ENCODE results near the gene PLEKHA1. TPM values are rescaled to one million over a fixed set of nuclear protein-coding genes. Genes with fewer than 3 reads are reported as not detected.

Gene PLEKHA1
- total RNA-seq, 1 experiment from 2014 or later: 30.6 TPM

DNA sequence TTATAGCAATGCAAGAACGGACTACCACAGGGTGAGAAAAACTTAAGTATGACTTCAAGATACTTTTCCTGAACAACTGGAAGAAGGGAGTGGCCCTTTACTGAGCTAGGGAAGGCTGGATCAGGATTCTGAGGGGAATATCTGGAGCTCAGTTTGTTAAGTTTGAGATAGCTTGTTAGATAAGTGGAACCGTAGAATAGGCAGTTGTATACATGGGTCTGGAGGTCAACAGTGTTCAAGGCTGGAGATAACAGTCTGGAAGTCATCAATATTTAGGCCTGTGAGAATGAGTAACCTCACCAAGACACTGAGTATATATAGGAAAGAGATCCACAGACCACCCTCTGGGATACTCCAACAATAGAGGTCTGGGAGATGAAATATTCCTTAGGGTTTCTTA, 7.2 kb downstream of the PLEKHA1 start:
- Histone ChIP-seq H3K27ac (ENCODE audit: low read depth, low read length) (no peak overlapping the region), H3K9me3 (ENCODE audit: control insufficient read depth in 1 of 2, insufficient read depth in 1 of 2, low read depth in 1 of 2, low read length in 2 of 2) (no peaks in the 10 kb centered on the region), H3K9ac (ENCODE audit: low read length) (no peak overlapping the region), H3K4me2 (ENCODE audit: low read length) (no peak overlapping the region), H3K9me2 (ENCODE audit: insufficient read depth) (no peaks in the 10 kb centered on the region), H3K4me1 (ENCODE audit: control insufficient read depth in 1 of 2, insufficient read depth in 2 of 2, low read length in 2 of 2) (no peaks in the 10 kb centered on the region), H3K27me3 (ENCODE audit: insufficient read depth, low read length) (no peaks in the 10 kb centered on the region), H3K79me2 (ENCODE audit: insufficient read depth, low read length) (peaks cover 73% of the 10 kb centered on the region), H2AFZ (ENCODE audit: low read depth, low read length, poor library complexity, severe bottlenecking) (no peak overlapping the region), H3K4me3 (replicated peaks in 1 of 2; ENCODE audit: low read depth in 1 of 2, low read length in 2 of 2) (no peak overlapping the region), H4K20me1 (ENCODE audit: insufficient read depth) (no peaks in the 10 kb centered on the region; the same call in 1 of the 2 replicates), H3K36me3 (ENCODE audit: control insufficient read depth in 1 of 2, insufficient read depth in 2 of 2, low read length in 2 of 2) (no peaks in the 10 kb centered on the region)
- ChIA-PET RAD21 (ENCODE audit: low non-redundant PET in 1 of 2, low total read pairs in 2 of 2, uncharacterized antibody in 2 of 2, unreplicated experiment in 2 of 2) (no interaction called here), POLR2A (no interaction called here), CTCF (no interaction called here)
- intact Hi-C loops (cut with micrococcal nuclease): no loop called here
- no TSS peak for BruUV-seq (replicated peaks)
- no peak for ATAC-seq
- DNase-seq (ENCODE audit: low read depth, low spot score): no peak
- TF ChIP-seq SRF (IDR thresholded peaks at IDR 0.05; ENCODE audit: low read depth): no peak
- no peak for TF ChIP-seq MAX (IDR thresholded peaks at IDR 0.05)
- TF ChIP-seq EGR1 (IDR thresholded peaks at IDR 0.05; ENCODE audit: low read depth): no peak
- no peak for TF ChIP-seq ZFX (IDR thresholded peaks at IDR 0.05)
- no peak for TF ChIP-seq CBX3 (IDR thresholded peaks at IDR 0.05; ENCODE audit: low read depth)
- no peak for TF ChIP-seq EZH2phosphoT487 (IDR thresholded peaks at IDR 0.05; ENCODE audit: borderline replicate concordance)
- no peak for TF ChIP-seq ZNF274 (IDR thresholded peaks at IDR 0.05; ENCODE audit: low read depth, low read length)
- TF ChIP-seq SIN3A (IDR thresholded peaks at IDR 0.05; ENCODE audit: low read depth): no peak
- TF ChIP-seq EZH2 (IDR thresholded peaks at IDR 0.05): no peak
- TF ChIP-seq JUND (IDR thresholded peaks at IDR 0.05): no peak

DNA sequence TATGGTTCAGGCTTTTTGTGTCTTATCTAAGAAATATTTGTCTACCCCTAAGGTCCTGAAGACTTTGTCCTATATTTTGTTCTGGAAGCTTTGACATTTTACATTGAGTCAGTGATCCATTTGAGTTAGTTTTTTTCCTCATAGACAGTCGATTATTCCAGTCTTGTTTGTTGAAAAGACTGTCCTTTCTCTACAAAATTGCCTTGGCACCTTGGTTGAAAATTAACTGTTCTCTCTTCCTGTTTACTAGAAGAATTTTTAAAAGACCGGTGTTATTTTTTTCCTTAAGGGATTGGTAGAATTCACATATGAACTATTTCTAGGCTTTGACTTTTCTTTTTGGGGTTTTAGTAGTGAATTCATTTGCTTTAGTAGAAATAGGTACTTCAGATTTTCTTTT, 12.0 kb downstream of the PLEKHA1 start:
- H2AFZ ChIP-seq (ENCODE audit: low read depth, low read length, poor library complexity, severe bottlenecking): no peak overlapping the region
- no peak for DNase-seq (ENCODE audit: low read depth, low spot score)
- CTCF ChIA-PET: interaction anchor here (1.0 to 1.9 kb wide), 2 partner anchors 12 to 43 kb away, joined by 3 to 7 read pairs; partner anchors contain the start of gene PLEKHA1
- no peaks in the 10 kb centered on the region; a peak in 1 of 4 replicates for H3K36me3 ChIP-seq (ENCODE audit: control insufficient read depth in 1 of 2, insufficient read depth in 2 of 2, low read length in 2 of 2)
- peaks cover 59% of the 10 kb centered on the region for H3K79me2 ChIP-seq (ENCODE audit: insufficient read depth, low read length)
- H3K9me2 ChIP-seq (ENCODE audit: insufficient read depth): no peaks in the 10 kb centered on the region
- no peak overlapping the region for H3K4me3 ChIP-seq (replicated peaks in 1 of 2; ENCODE audit: low read depth in 1 of 2, low read length in 2 of 2)
- no peaks in the 10 kb centered on the region for H3K27me3 ChIP-seq (ENCODE audit: insufficient read depth, low read length)
- TF ChIP-seq CTCF (IDR thresholded peaks at IDR 0.05 in 2 of 3, conservative IDR thresholded peaks at IDR 0.05 in 1 of 3; ENCODE audit: borderline replicate concordance in 1 of 3, insufficient read depth in 1 of 3, low read depth in 2 of 3, low read length in 2 of 3): no peak
- no peak for TF ChIP-seq ZBTB33 (IDR thresholded peaks at IDR 0.05; ENCODE audit: extremely low read depth, insufficient replicate concordance, low read length)
- TF ChIP-seq, protein P1, sequence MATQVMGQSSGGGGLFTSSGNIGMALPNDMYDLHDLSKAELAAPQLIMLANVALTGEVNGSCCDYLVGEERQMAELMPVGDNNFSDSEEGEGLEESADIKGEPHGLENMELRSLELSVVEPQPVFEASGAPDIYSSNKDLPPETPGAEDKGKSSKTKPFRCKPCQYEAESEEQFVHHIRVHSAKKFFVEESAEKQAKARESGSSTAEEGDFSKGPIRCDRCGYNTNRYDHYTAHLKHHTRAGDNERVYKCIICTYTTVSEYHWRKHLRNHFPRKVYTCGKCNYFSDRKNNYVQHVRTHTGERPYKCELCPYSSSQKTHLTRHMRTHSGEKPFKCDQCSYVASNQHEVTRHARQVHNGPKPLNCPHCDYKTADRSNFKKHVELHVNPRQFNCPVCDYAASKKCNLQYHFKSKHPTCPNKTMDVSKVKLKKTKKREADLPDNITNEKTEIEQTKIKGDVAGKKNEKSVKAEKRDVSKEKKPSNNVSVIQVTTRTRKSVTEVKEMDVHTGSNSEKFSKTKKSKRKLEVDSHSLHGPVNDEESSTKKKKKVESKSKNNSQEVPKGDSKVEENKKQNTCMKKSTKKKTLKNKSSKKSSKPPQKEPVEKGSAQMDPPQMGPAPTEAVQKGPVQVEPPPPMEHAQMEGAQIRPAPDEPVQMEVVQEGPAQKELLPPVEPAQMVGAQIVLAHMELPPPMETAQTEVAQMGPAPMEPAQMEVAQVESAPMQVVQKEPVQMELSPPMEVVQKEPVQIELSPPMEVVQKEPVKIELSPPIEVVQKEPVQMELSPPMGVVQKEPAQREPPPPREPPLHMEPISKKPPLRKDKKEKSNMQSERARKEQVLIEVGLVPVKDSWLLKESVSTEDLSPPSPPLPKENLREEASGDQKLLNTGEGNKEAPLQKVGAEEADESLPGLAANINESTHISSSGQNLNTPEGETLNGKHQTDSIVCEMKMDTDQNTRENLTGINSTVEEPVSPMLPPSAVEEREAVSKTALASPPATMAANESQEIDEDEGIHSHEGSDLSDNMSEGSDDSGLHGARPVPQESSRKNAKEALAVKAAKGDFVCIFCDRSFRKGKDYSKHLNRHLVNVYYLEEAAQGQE (IDR thresholded peaks at IDR 0.05; ENCODE audit: low read depth): no peak
- no peak for TF ChIP-seq SRF (IDR thresholded peaks at IDR 0.05; ENCODE audit: low read depth)
- TF ChIP-seq ZFX (IDR thresholded peaks at IDR 0.05): no peak
- no peak overlapping the region for H3K9ac ChIP-seq (ENCODE audit: low read length)
- intact Hi-C loops (cut with micrococcal nuclease): no loop called here
- H3K9me3 ChIP-seq (ENCODE audit: control insufficient read depth in 1 of 2, insufficient read depth in 1 of 2, low read depth in 1 of 2, low read length in 2 of 2): no peaks in the 10 kb centered on the region
- no peak overlapping the region for H3K4me2 ChIP-seq (ENCODE audit: low read length)
- RAD21 ChIA-PET (ENCODE audit: low non-redundant PET in 1 of 2, low total read pairs in 2 of 2, uncharacterized antibody in 2 of 2, unreplicated experiment in 2 of 2): no interaction called here
- H3K4me1 ChIP-seq (ENCODE audit: control insufficient read depth in 1 of 2, insufficient read depth in 2 of 2, low read length in 2 of 2): no peaks in the 10 kb centered on the region
- no peak for ATAC-seq
- BruUV-seq (replicated peaks): no TSS peak
- H4K20me1 ChIP-seq (ENCODE audit: insufficient read depth): no peaks in the 10 kb centered on the region
- H3K27ac ChIP-seq (ENCODE audit: low read depth, low read length): no peak overlapping the region
- POLR2A ChIA-PET: interaction anchor here (1.4 kb wide), 1 partner anchor 13 kb away, joined by 3 read pairs; no protein-coding TSS in a partner anchor
